Astrocyte (in vitro differentiated cells and primary cell): ENCODE results near the gene PAX5. TPM values are rescaled to one million over a fixed set of nuclear protein-coding genes. Genes with fewer than 3 reads are reported as not detected.

ENCODE experiments used
- DNase-seq: peaks from one replicate; pipeline ENCODE4 v3.0.0-alpha.2; 2010; ENCODE audit warnings: low read depth
- FAIRE-seq: peaks from 2 replicates; lab custom pipeline; 2011; peaks lifted over from hg19 to GRCh38; lab: Jason Lieb, UNC
- H2AFZ ChIP-seq: 2 replicates; pipeline ENCODE4 v1.6.0; 2012; ENCODE audit warnings: low read depth, low read length, inconsistent platforms
- H3K27ac ChIP-seq: 2 replicates; pipeline ENCODE4 v1.5.1; 2011; ENCODE audit warnings: low read depth, low read length, inconsistent platforms
- H3K27me3 ChIP-seq: 2 replicates; pipeline ENCODE4 v1.6.0; 2011; ENCODE audit warnings: low read length, inconsistent platforms; ENCODE audit not compliant: insufficient read depth
- H3K36me3 ChIP-seq: 2 replicates; pipeline ENCODE4 v1.5.1; 2011; ENCODE audit warnings: low read length, inconsistent platforms; ENCODE audit not compliant: insufficient read depth
- H3K4me1 ChIP-seq: 2 replicates; pipeline ENCODE4 v1.5.1; 2011; ENCODE audit warnings: low read length, inconsistent platforms; ENCODE audit not compliant: insufficient read depth
- H3K4me2 ChIP-seq: 2 replicates; pipeline ENCODE4 v1.6.0; 2012; ENCODE audit warnings: low read length, inconsistent platforms
- H3K4me3 ChIP-seq: 2 replicates; pipeline ENCODE4 v1.5.1; 2011; ENCODE audit warnings: low read depth, mild to moderate bottlenecking, low read length, inconsistent platforms; ENCODE audit not compliant: insufficient read depth
- H3K79me2 ChIP-seq: 2 replicates; pipeline ENCODE4 v1.6.0; 2012; ENCODE audit warnings: mild to moderate bottlenecking, low read length, inconsistent platforms; ENCODE audit not compliant: insufficient read depth
- H3K9ac ChIP-seq: 2 replicates; pipeline ENCODE4 v1.6.0; 2012; ENCODE audit warnings: mild to moderate bottlenecking, low read length, inconsistent platforms
- H3K9me3 ChIP-seq: 2 replicates; pipeline ENCODE4 v1.5.1; 2012; ENCODE audit warnings: low read depth, mild to moderate bottlenecking, low read length, inconsistent platforms; ENCODE audit not compliant: insufficient read depth
- H4K20me1 ChIP-seq: 2 replicates; pipeline ENCODE4 v1.6.0; 2012; ENCODE audit warnings: low read length, inconsistent platforms; ENCODE audit not compliant: insufficient read depth
- H3K27ac Mint-ChIP-seq: one replicate; pipeline ENCODE4 v1.8.0; 2021; ENCODE audit warnings: mild to moderate bottlenecking, mixed read lengths; ENCODE audit not compliant: unreplicated experiment
- H3K27me3 Mint-ChIP-seq: one replicate; pipeline ENCODE4 v1.8.0; 2021; ENCODE audit warnings: low read depth, mixed read lengths; ENCODE audit not compliant: unreplicated experiment
- H3K36me3 Mint-ChIP-seq: one replicate; pipeline ENCODE4 v1.8.0; 2021; ENCODE audit warnings: low read depth, mixed read lengths; ENCODE audit not compliant: unreplicated experiment
- H3K4me1 Mint-ChIP-seq: one replicate; pipeline ENCODE4 v1.8.0; 2021; ENCODE audit warnings: low read depth, mixed read lengths; ENCODE audit not compliant: unreplicated experiment
- H3K4me3 Mint-ChIP-seq: one replicate; pipeline ENCODE4 v1.8.0; 2021; ENCODE audit warnings: mild to moderate bottlenecking, moderate library complexity, mixed read lengths; ENCODE audit not compliant: unreplicated experiment
- H3K9me3 Mint-ChIP-seq: one replicate; pipeline ENCODE4 v1.8.0; 2021; ENCODE audit warnings: mild to moderate bottlenecking, mixed read lengths; ENCODE audit not compliant: unreplicated experiment
- EZH2 ChIP-seq: IDR thresholded peaks from 2 replicates; pipeline ENCODE4 v1.6.1; 2012; ENCODE audit warnings: mild to moderate bottlenecking, low read length, inconsistent platforms; ENCODE audit not compliant: insufficient read depth
- total RNA-seq: library from RNA; stranded (reverse); gene quantifications from 2 replicates; pipeline ENCODE4 v1.2.1, GENCODE V29; 2021
- TF ChIP-seq, protein P1 (sequence below): IDR thresholded peaks from 2 replicates; pipeline ENCODE4 v1.5.1; 2011; ENCODE audit warnings: low read depth, mild to moderate bottlenecking, inconsistent platforms, low read length, moderate library complexity; ENCODE audit not compliant: insufficient read depth

Gene PAX5
- total RNA-seq, 1 donor from 2014 or later, result not detected

DNA sequence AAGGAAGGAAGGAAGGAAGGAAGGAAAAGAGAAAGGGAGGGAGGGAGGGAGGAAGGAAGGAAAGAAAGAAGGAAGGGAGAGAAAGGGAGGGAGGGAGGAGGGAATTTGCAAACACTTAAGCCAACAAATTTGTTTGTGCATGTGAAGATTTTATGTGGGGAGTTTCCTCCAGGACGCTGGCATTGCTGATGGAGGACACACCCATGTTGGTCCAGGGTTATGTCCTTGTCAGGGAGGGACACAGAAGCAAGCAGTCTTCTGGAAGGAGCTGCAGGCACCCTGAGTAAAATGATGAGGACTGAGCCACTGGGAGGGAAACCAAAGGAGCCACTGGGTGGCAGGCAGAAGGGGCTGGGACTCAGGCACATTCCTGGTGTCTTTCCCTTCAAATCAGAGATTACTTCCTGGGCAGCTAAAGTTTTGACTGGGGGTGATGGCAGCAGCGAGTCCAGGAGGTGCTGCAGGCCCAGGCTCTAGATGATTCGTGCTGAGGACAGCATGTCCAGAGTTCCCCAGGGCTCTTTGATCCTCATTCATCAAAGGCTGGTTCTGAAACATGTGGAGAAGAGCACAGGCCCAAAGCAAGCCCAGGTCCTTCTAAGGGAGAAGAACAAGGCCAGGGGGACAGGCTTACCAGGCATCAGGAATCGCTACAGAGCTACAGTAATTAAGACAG lies 109.2 kb downstream of the PAX5 start:
- Histone ChIP-seq H3K27ac (no peak overlapping the region), H3K4me1 (peaks cover 30% of the 10 kb centered on the region), H2AFZ (no peak overlapping the region), H4K20me1 (peaks cover 12% of the 10 kb centered on the region), H3K27me3 (peaks cover 25% of the 10 kb centered on the region), H3K36me3 (no peaks in the 10 kb centered on the region), H3K9ac (no peak overlapping the region), H3K4me3 (no peak overlapping the region), H3K79me2 (no peaks in the 10 kb centered on the region), H3K9me3 (no peaks in the 10 kb centered on the region), H3K4me2 (no peak overlapping the region)
- FAIRE-seq (no peak), DNase-seq (no peak)
- Mint-ChIP-seq H3K4me3 (no peak overlapping the region), H3K27ac (no peak overlapping the region), H3K9me3 (peaks cover 3% of the 10 kb centered on the region), H3K36me3 (no peaks in the 10 kb centered on the region), H3K4me1 (peaks cover 41% of the 10 kb centered on the region), H3K27me3 (peaks cover 24% of the 10 kb centered on the region)
- TF ChIP-seq, protein P1, sequence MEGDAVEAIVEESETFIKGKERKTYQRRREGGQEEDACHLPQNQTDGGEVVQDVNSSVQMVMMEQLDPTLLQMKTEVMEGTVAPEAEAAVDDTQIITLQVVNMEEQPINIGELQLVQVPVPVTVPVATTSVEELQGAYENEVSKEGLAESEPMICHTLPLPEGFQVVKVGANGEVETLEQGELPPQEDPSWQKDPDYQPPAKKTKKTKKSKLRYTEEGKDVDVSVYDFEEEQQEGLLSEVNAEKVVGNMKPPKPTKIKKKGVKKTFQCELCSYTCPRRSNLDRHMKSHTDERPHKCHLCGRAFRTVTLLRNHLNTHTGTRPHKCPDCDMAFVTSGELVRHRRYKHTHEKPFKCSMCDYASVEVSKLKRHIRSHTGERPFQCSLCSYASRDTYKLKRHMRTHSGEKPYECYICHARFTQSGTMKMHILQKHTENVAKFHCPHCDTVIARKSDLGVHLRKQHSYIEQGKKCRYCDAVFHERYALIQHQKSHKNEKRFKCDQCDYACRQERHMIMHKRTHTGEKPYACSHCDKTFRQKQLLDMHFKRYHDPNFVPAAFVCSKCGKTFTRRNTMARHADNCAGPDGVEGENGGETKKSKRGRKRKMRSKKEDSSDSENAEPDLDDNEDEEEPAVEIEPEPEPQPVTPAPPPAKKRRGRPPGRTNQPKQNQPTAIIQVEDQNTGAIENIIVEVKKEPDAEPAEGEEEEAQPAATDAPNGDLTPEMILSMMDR, result no peak
- no peak for TF ChIP-seq EZH2

DNA sequence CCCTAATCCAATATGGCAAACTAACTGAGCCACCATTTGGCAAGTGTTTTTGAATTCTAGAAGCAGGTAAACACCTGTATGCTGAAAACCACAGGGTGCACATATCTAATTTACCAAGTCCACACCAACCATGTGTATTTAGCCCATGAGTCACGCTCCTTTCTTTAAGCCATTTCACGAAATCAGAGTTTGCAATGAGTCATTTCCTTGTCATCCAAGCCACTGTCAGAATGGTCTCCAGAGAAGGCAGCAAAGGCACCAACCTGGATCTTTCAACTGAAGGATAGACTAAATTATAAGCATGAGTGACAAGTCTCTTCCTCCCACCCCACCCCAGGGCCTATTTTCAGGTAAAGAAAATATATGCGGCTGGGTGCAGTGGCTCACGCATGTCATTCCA lies 110.0 kb downstream of the PAX5 start:
- Mint-ChIP-seq H3K36me3 (no peaks in the 10 kb centered on the region), H3K4me1 (peaks cover 41% of the 10 kb centered on the region), H3K9me3 (peaks cover 5% of the 10 kb centered on the region), H3K4me3 (no peak overlapping the region), H3K27me3 (peaks cover 22% of the 10 kb centered on the region), H3K27ac (no peak overlapping the region)
- peaks cover 12% of the 10 kb centered on the region for H4K20me1 ChIP-seq
- no peak overlapping the region for H2AFZ ChIP-seq
- H3K4me3 ChIP-seq, result no peak overlapping the region
- peaks cover 20% of the 10 kb centered on the region for H3K27me3 ChIP-seq
- H3K9me3 ChIP-seq, result no peaks in the 10 kb centered on the region
- no peaks in the 10 kb centered on the region for H3K36me3 ChIP-seq
- H3K79me2 ChIP-seq, result no peaks in the 10 kb centered on the region
- DNase-seq (peak; percentile 91), FAIRE-seq (peak; percentile 89)
- TF ChIP-seq, protein P1, result no peak
- TF ChIP-seq EZH2, result no peak
- H3K9ac ChIP-seq, result no peak overlapping the region
- peak overlapping the region; percentile 42 for H3K4me2 ChIP-seq
- peaks cover 30% of the 10 kb centered on the region for H3K4me1 ChIP-seq
- no peak overlapping the region for H3K27ac ChIP-seq

DNA sequence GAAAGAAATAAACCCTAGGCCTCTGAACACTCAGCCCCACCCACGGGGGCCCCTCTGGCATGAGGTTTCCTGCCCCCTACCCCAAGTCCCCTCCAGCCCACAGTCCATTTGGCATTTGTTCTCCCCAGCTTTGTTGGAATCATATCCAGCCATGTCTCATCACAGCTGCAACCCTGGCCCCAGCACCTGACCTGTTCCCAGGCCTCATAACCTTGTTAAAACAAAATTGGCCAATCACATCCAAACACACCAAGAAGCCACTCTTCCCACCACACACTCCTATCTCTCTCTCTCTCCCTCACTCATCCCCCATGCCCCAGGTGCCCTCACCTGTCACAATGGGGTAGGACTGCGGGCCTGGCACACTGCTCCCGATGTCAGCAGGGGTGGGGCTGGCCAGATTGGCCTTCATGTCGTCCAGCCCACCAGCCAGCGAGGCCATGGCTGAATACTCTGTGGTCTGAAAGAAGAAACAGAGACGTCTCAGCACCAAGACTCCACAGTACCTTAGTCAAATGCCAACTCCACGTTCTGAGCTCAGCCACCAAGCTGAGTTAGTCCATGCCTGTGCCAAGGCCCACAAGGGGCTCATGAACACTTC lies 110.9 kb downstream of the PAX5 start:
- H3K4me1 Mint-ChIP-seq, result peaks cover 32% of the 10 kb centered on the region
- H3K9me3 Mint-ChIP-seq, result peaks cover 9% of the 10 kb centered on the region
- Histone ChIP-seq H3K27me3 (peaks cover 18% of the 10 kb centered on the region), H3K36me3 (no peaks in the 10 kb centered on the region), H3K9me3 (no peaks in the 10 kb centered on the region), H3K79me2 (no peaks in the 10 kb centered on the region), H3K4me1 (peaks cover 26% of the 10 kb centered on the region), H2AFZ (no peak overlapping the region), H3K27ac (no peak overlapping the region), H3K4me2 (no peak overlapping the region), H3K9ac (no peak overlapping the region), H4K20me1 (peaks cover 8% of the 10 kb centered on the region), H3K4me3 (no peak overlapping the region)
- no peak for TF ChIP-seq EZH2
- TF ChIP-seq, protein P1, result no peak
- no peaks in the 10 kb centered on the region for H3K36me3 Mint-ChIP-seq
- H3K4me3 Mint-ChIP-seq, result no peak overlapping the region
- DNase-seq (no peak), FAIRE-seq (no peak)
- no peak overlapping the region for H3K27ac Mint-ChIP-seq
- H3K27me3 Mint-ChIP-seq, result peaks cover 22% of the 10 kb centered on the region
